Upper lobe of right lung (tissue), 1 donor: ENCODE results near the gene ZNF416. TPM values are rescaled to one million over a fixed set of nuclear protein-coding genes. Genes with fewer than 3 reads are reported as not detected.

Experiments
- ATAC-seq: fragments of 200-7000 bp; cut with Tn5 transposase; one replicate; pipeline ENCODE4 v1.9.1; 2020; ENCODE audit warnings: mild to moderate bottlenecking, moderate library complexity
- DNase-seq: peaks from one replicate; pipeline ENCODE4 v3.0.0-alpha.2; 2020
- H3K27ac ChIP-seq: fragments of 200-600 bp; one replicate; pipeline ENCODE4 v1.8.0; 2022
- H3K27me3 ChIP-seq: fragments of 200-600 bp; one replicate; pipeline ENCODE4 v1.8.0; 2022; ENCODE audit warnings: mild to moderate bottlenecking
- H3K36me3 ChIP-seq: fragments of 200-600 bp; one replicate; pipeline ENCODE4 v1.8.0; 2022
- H3K4me1 ChIP-seq: fragments of 200-600 bp; one replicate; pipeline ENCODE4 v1.8.0; 2022
- H3K4me3 ChIP-seq: fragments of 200-600 bp; one replicate; pipeline ENCODE4 v1.8.0; 2022; ENCODE audit warnings: mild to moderate bottlenecking
- H3K9me3 ChIP-seq: fragments of 200-600 bp; one replicate; pipeline ENCODE4 v1.8.0; 2022
- intact Hi-C: fragments of 100-400 bp; cut with DNase I; formaldehyde crosslinking; loops from one replicate; pipeline ENCODE4 v1.11.0; 2022
- total RNA-seq: library from RNA; stranded (reverse); fragmentation: NEBNext Ultra II Directional; extraction: Animal tissue kit (Norgen Biotek cat#: 25700); gene quantifications from one replicate; pipeline ENCODE4 v1.2.1, GENCODE V29; 2021
- TF ChIP-seq, protein P1 (sequence below): fragments of 200-600 bp; IDR thresholded peaks from one replicate; pipeline ENCODE4 v1.8.0; 2022; ENCODE audit warnings: antibody characterized with exemption
- donor health status: DM: no; HTN: yes; CAD: no; lungs with severe emphysema.

Gene ZNF416
- total RNA-seq, 1 donor from 2014 or later, result 5.6 TPM

DNA sequence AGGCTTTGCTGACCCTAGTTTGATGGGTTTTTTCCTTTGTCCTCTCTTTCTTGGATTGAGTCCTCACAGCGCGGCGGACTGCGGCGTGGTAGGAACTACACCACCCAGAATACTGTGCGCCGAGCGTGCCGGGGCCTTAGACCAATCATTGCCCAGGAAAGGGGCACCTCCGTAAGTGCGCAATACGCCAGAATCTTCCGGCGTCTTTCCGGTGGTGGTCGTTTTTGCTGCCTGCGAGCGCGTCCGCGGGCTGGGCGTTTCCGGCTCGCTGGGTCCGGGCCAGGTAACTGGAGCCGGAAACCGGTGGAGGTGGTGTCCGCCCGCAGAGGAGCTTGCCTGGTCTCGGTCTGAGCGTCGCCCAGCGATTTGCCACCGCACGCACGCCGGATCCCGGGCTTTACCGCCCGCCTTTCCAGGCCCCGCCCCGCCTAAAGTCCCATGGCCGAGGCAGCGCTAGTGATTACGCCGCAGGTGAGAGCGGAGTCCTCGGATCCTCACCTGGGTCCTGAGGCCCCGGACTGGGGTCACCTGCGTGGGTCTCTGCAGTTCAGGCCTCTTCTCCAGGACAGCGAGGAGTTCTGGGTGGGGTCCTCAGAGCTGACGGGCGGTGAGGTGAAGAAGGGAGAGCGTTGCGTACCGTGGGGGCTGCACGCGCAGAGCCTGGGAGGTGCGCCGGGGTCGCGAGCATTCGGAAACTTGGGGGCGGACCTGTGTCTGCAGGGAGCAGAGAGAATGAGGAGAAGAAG lies 51.4 kb downstream of the ZNF416 start, which contains the start of gene ZNF549:
Gene ZNF549, plus strand, starts transcription at position 221 of the 746 bp plus-strand sequence. Its CDS starts 218 bp downstream, at position 439.
- ATAC-seq (peak; percentile 100), DNase-seq (peak; percentile 91)
- peaks cover 9% of the 10 kb centered on the region for H3K4me1 ChIP-seq
- peaks cover 5% of the 10 kb centered on the region for H3K9me3 ChIP-seq
- intact Hi-C loops, result no loop called here
- peak within 1 kb of the TSS; percentile 80 for H3K27ac ChIP-seq
- H3K36me3 ChIP-seq, result peaks cover 17% of the 10 kb centered on the region
- H3K4me3 ChIP-seq, result peak within 1 kb of the TSS; percentile 89
- TF ChIP-seq, protein P1, sequence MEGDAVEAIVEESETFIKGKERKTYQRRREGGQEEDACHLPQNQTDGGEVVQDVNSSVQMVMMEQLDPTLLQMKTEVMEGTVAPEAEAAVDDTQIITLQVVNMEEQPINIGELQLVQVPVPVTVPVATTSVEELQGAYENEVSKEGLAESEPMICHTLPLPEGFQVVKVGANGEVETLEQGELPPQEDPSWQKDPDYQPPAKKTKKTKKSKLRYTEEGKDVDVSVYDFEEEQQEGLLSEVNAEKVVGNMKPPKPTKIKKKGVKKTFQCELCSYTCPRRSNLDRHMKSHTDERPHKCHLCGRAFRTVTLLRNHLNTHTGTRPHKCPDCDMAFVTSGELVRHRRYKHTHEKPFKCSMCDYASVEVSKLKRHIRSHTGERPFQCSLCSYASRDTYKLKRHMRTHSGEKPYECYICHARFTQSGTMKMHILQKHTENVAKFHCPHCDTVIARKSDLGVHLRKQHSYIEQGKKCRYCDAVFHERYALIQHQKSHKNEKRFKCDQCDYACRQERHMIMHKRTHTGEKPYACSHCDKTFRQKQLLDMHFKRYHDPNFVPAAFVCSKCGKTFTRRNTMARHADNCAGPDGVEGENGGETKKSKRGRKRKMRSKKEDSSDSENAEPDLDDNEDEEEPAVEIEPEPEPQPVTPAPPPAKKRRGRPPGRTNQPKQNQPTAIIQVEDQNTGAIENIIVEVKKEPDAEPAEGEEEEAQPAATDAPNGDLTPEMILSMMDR, result no peak
- H3K27me3 ChIP-seq, result no peaks in the 10 kb centered on the region

Other genes with a start within 250 kb of the ZNF416 start
- 9.3 TPM for gene ZNF304, start 227.6 kb downstream of the ZNF416 start, total RNA-seq
- 7.0 TPM for gene TRAPPC2B, start 215.4 kb downstream of the ZNF416 start, total RNA-seq
- gene ZNF547, start 215.4 kb downstream of the ZNF416 start, total RNA-seq, result 3.3 TPM
- 18.6 TPM for gene ZNF548, start 189.1 kb downstream of the ZNF416 start, total RNA-seq
- 12.5 TPM for gene ZNF17, start 167.8 kb downstream of the ZNF416 start, total RNA-seq
- gene ZNF749, start 143.6 kb downstream of the ZNF416 start, total RNA-seq, result 7.5 TPM
- gene VN1R1, start 121.8 kb downstream of the ZNF416 start, total RNA-seq, result 0.75 TPM
- 6.6 TPM for gene ZNF772, start 101.3 kb downstream of the ZNF416 start, total RNA-seq
- gene ZNF419, start 91.2 kb downstream of the ZNF416 start, total RNA-seq, result 9.6 TPM
- 7.1 TPM for gene ZNF773, start 79.0 kb downstream of the ZNF416 start, total RNA-seq
- gene ZNF549, start 51.6 kb downstream of the ZNF416 start, total RNA-seq, result 6.4 TPM
- gene ZNF550, start 19.0 kb downstream of the ZNF416 start, total RNA-seq, result 6.3 TPM
- gene ZIK1, start 5.2 kb upstream of the ZNF416 start, total RNA-seq, result 2.9 TPM
- 2.9 TPM for gene ZNF530, start 21.0 kb upstream of the ZNF416 start, total RNA-seq
- 18.9 TPM for gene ZNF134, start 35.3 kb upstream of the ZNF416 start, total RNA-seq
- 13.3 TPM for gene ZNF211, start 54.3 kb upstream of the ZNF416 start, total RNA-seq
- not detected for gene ZSCAN4, start 90.0 kb upstream of the ZNF416 start, total RNA-seq
- gene ZNF551, start 103.1 kb upstream of the ZNF416 start, total RNA-seq, result 5.5 TPM
- 4.5 TPM for gene ZNF154, start 130.3 kb upstream of the ZNF416 start, total RNA-seq
- gene ZNF671, start 148.7 kb upstream of the ZNF416 start, total RNA-seq, result 7.1 TPM
- 15.1 TPM for gene ZNF776, start 167.9 kb upstream of the ZNF416 start, total RNA-seq
- gene ZNF586, start 190.8 kb upstream of the ZNF416 start, total RNA-seq, result 18.5 TPM
- 10.9 TPM for gene ZNF552, start 236.0 kb upstream of the ZNF416 start, total RNA-seq